ENCODE results near the gene CXCL16.

Gene CXCL16

GRCh38 chr17:4739122-4740024 lies at the start of gene CXCL16, which contains the start of gene ZMYND15:
Gene CXCL16 (minus strand): TSS chr17:4739928. CDS start chr17:4739339, 589 bp downstream.
Gene ZMYND15 (plus strand): TSS chr17:4739833. CDS start chr17:4740549, 716 bp downstream.
- Histone ChIP-seq H3K4me3 (ENCODE audit: low read depth in 1 of 5, low read length in 5 of 5) (peak within 1 kb of the TSS; percentile 54 to 83 (median 73)), H3K27me3 (ENCODE audit: control insufficient read depth in 5 of 5, insufficient read depth in 4 of 5, low read length in 5 of 5) (peaks cover under 1 to 10% (median 3%) of the 10 kb centered on the region in 5 donors), H3K9me3 (ENCODE audit: control insufficient read depth in 5 of 5, low read length in 5 of 5) (no peaks in the 10 kb centered on the region), H3K27ac (ENCODE audit: low read depth, low read length) (peak within 1 kb of the TSS; percentile 23), H3K9ac (ENCODE audit: low read length in 5 of 5) (peak within 1 kb of the TSS; percentile 38 to 84 (median 73)), H3K36me3 (ENCODE audit: control insufficient read depth in 5 of 5, insufficient read depth in 5 of 5, low read length in 5 of 5) (peaks cover 0 to 6% (median 0%) of the 10 kb centered on the region in 5 donors), H3K4me1 (ENCODE audit: control insufficient read depth in 5 of 5, insufficient read depth in 5 of 5, low read length in 5 of 5) (peaks cover 0 to 41% (median 19%) of the 10 kb centered on the region in 5 donors)

DNA sequence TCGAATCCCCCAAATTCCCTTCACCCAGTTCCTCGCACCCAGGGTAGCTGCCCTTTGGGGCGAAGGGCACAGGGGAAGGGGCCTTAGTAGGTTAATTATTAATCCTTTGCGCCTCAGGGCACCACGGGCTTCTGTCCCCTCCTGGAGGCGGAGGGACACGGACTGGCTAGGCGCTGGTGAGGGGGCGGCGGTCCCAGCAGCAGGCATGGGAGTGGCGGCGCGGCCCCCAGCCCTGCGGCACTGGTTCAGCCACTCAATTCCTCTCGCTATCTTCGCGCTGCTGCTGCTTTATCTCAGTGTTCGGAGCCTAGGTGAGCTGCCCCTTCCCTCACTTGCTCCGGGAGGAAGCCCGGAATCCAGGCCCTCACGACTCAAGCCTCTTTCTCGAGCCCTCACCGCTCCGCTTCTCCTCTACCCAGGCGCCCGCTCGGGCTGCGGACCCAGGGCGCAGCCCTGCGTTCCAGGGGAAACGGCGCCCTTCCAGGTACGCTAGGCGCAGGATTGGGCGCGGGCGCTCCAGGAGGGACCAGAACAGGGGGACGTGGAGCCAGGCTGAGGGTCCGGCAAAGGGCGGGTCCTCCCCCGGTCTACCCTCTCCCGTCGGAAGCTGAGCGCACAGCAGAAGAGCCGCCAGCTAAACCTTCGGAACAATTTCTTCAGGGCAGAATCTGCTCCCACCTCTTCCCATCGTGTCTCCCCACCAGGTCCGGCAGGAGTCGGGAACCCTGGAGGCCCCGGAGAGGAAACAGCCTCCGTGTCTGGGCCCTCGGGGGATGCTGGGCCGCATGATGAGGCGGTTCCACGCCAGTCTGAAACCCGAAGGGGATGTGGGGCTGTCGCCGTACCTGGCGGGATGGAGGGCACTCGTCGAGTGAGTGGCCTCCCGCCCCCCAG lies 49.3 kb upstream of the CXCL16 start, which contains the start of gene GLTPD2:
Gene GLTPD2, plus strand, starts transcription at position 158 of the 894 bp plus-strand sequence. Its CDS starts 48 bp downstream, at position 206.
- Histone ChIP-seq H3K9ac (ENCODE audit: low read length in 5 of 5) (peak within 1 kb of the TSS in 4 of 5 donors; percentile 78 to 83 (median 81)), H3K27me3 (ENCODE audit: control insufficient read depth in 5 of 5, insufficient read depth in 4 of 5, low read length in 5 of 5) (peaks cover 8 to 15% (median 13%) of the 10 kb centered on the region in 5 donors), H3K4me1 (ENCODE audit: control insufficient read depth in 5 of 5, insufficient read depth in 5 of 5, low read length in 5 of 5) (peaks cover 7 to 55% (median 48%) of the 10 kb centered on the region in 5 donors), H3K36me3 (ENCODE audit: control insufficient read depth in 5 of 5, insufficient read depth in 5 of 5, low read length in 5 of 5) (no peaks in the 10 kb centered on the region), H3K27ac (ENCODE audit: low read depth, low read length) (peak within 1 kb of the TSS; percentile 63), H3K4me3 (ENCODE audit: low read depth in 1 of 5, low read length in 5 of 5) (peak within 1 kb of the TSS in 4 of 5 donors; percentile 57 to 78 (median 76)), H3K9me3 (ENCODE audit: control insufficient read depth in 5 of 5, low read length in 5 of 5) (no peaks in the 10 kb centered on the region)

GRCh38 chr17:4788159-4788806 lies 48.6 kb upstream of the CXCL16 start:
- Histone ChIP-seq H3K36me3 (ENCODE audit: control insufficient read depth in 5 of 5, insufficient read depth in 5 of 5, low read length in 5 of 5) (no peaks in the 10 kb centered on the region), H3K4me3 (ENCODE audit: low read depth in 1 of 5, low read length in 5 of 5) (peak overlapping the region in 3 of 5 donors; percentile 75 to 78 (median 77)), H3K9me3 (ENCODE audit: control insufficient read depth in 5 of 5, low read length in 5 of 5) (no peaks in the 10 kb centered on the region), H3K27ac (ENCODE audit: low read depth, low read length) (no peak overlapping the region), H3K27me3 (ENCODE audit: control insufficient read depth in 5 of 5, insufficient read depth in 4 of 5, low read length in 5 of 5) (peaks cover 8 to 18% (median 15%) of the 10 kb centered on the region in 5 donors), H3K4me1 (ENCODE audit: control insufficient read depth in 5 of 5, insufficient read depth in 5 of 5, low read length in 5 of 5) (peaks cover 7 to 55% (median 48%) of the 10 kb centered on the region in 5 donors), H3K9ac (ENCODE audit: low read length in 5 of 5) (no peak overlapping the region)

DNA sequence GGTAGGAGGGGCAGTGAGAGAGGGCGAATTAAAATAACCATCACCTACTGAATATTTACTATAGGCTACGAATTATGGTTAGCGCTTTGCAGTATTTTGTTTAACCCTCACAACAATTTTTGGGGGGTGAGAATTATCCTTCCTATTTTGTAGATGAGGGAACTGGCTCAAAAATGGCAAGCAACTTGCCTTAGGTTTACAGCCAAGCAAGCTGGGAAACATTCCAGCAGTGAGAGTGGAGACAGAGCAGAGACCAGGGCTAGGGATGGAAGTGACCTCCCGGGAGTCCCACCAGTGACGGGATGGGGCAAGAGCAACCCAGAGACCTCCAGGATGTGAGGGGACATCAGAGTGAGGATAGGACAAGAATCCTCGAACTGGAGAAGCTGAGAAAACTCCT lies 46.8 kb upstream of the CXCL16 start:
- H3K9me3 ChIP-seq (ENCODE audit: control insufficient read depth in 5 of 5, low read length in 5 of 5) = no peaks in the 10 kb centered on the region
- peak overlapping the region in 3 of 5 donors; percentile 32 to 53 (median 46) for H3K9ac ChIP-seq (ENCODE audit: low read length in 5 of 5)
- H3K36me3 ChIP-seq (ENCODE audit: control insufficient read depth in 5 of 5, insufficient read depth in 5 of 5, low read length in 5 of 5) = no peaks in the 10 kb centered on the region
- no peak overlapping the region for H3K27ac ChIP-seq (ENCODE audit: low read depth, low read length)
- H3K27me3 ChIP-seq (ENCODE audit: control insufficient read depth in 5 of 5, insufficient read depth in 4 of 5, low read length in 5 of 5) = peaks cover 19 to 30% (median 21%) of the 10 kb centered on the region in 5 donors
- H3K4me1 ChIP-seq (ENCODE audit: control insufficient read depth in 5 of 5, insufficient read depth in 5 of 5, low read length in 5 of 5) = peaks cover 7 to 59% (median 48%) of the 10 kb centered on the region in 5 donors
- H3K4me3 ChIP-seq (ENCODE audit: low read depth in 1 of 5, low read length in 5 of 5) = peak overlapping the region in 4 of 5 donors; percentile 22 to 58 (median 52)

DNA sequence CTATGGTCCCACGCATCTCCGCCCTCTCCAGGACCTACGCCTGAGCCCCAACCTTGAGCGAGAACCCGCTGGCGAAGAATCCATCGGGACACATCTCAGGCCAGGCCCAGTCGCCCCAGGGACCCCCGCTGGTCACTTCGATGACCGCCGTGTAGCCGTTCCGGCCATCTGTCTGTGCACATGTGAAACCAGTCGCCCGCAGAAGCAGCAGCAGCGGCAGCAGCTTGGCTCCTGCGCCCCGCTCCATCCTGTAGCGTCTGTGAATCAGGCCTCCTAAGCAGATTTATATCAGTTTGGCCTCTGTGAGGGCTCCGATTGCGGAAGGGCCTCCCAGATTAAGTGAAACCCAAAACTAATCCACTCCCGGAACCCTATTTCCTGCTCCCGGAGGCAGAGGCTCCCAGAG lies 46.4 kb upstream of the CXCL16 start, which contains the start of gene VMO1:
Gene VMO1, minus strand, starts transcription at position 259 of the 406 bp plus-strand sequence. Its CDS starts 12 bp downstream, at position 247.
- peak within 1 kb of the TSS in 3 of 5 donors; percentile 32 to 53 (median 46) for H3K9ac ChIP-seq (ENCODE audit: low read length in 5 of 5)
- H3K4me1 ChIP-seq (ENCODE audit: control insufficient read depth in 5 of 5, insufficient read depth in 5 of 5, low read length in 5 of 5) = peaks cover 7 to 59% (median 48%) of the 10 kb centered on the region in 5 donors
- H3K9me3 ChIP-seq (ENCODE audit: control insufficient read depth in 5 of 5, low read length in 5 of 5) = no peaks in the 10 kb centered on the region
- no peaks in the 10 kb centered on the region for H3K36me3 ChIP-seq (ENCODE audit: control insufficient read depth in 5 of 5, insufficient read depth in 5 of 5, low read length in 5 of 5)
- no peak within 1 kb of the TSS for H3K27ac ChIP-seq (ENCODE audit: low read depth, low read length)
- peaks cover 19 to 30% (median 21%) of the 10 kb centered on the region in 5 donors for H3K27me3 ChIP-seq (ENCODE audit: control insufficient read depth in 5 of 5, insufficient read depth in 4 of 5, low read length in 5 of 5)
- H3K4me3 ChIP-seq (ENCODE audit: low read depth in 1 of 5, low read length in 5 of 5) = peak within 1 kb of the TSS; percentile 22 to 58 (median 51)

DNA sequence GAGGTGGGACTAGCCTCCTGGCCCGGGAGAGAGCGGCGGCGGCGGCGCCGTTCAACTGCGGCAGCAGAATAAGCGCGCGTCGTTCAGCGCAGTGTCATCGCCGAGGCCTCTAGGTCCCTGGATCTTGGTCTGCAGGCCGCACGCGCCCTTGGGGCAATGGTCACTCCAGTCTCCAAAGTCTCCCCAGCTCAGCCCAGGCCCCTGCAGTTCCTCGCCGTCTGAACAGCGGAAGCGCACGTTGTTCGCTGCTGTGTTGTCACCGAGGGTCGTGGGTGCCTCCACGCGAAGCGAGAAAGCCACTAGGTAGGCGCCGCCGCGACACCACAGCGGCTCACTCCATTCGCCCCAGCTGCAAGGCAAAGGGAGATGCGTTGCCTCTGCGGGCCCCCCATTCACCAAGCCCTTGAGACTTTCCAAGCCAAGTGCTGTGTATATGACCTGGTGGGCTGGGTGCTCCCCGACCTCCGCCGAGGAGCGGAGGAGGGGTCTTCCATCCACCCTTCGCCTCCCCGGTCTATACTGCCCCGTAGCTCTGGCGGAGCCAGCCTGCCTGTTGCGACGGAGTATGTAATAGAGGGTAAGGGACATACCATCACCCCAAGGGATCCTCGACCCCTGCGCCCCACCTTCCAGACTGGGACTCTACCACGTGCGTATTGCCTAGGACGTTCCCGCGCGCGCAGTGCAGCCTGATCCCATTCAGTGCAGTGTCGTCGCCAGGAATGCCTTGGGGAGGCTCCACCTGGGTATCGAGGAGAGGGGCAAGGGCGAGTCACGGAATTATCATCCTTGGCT lies 45.8 kb upstream of the CXCL16 start:
- peaks cover 19 to 32% (median 21%) of the 10 kb centered on the region in 5 donors for H3K27me3 ChIP-seq (ENCODE audit: control insufficient read depth in 5 of 5, insufficient read depth in 4 of 5, low read length in 5 of 5)
- H3K36me3 ChIP-seq (ENCODE audit: control insufficient read depth in 5 of 5, insufficient read depth in 5 of 5, low read length in 5 of 5) = no peaks in the 10 kb centered on the region
- peaks cover 4 to 55% (median 45%) of the 10 kb centered on the region in 5 donors for H3K4me1 ChIP-seq (ENCODE audit: control insufficient read depth in 5 of 5, insufficient read depth in 5 of 5, low read length in 5 of 5)
- no peak overlapping the region for H3K27ac ChIP-seq (ENCODE audit: low read depth, low read length)
- H3K9me3 ChIP-seq (ENCODE audit: control insufficient read depth in 5 of 5, low read length in 5 of 5) = no peaks in the 10 kb centered on the region
- peak overlapping the region in 2 of 5 donors; percentile 22 to 46 for H3K9ac ChIP-seq (ENCODE audit: low read length in 5 of 5)
- H3K4me3 ChIP-seq (ENCODE audit: low read depth in 1 of 5, low read length in 5 of 5) = peak overlapping the region in 4 of 5 donors; percentile 37 to 58 (median 52)

DNA sequence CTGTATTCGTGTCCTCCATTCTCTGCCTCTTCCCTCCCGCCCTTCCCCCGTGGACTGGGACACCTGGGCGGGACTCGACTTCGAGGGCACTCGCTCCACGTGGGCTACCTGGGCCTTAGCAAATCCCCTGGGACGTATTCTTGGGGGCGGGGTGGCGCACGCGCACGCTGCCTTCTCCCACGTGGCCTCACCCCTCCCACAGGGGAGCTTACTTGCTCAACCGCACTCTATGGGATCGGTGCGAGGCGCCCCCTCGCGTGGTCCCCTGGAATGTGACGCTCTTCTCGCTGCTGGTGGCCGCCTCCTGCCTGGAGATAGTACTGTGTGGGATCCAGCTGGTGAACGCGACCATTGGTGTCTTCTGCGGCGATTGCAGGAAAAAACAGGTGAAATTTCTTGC lies 42.9 kb upstream of the CXCL16 start:
- Histone ChIP-seq H3K4me3 (ENCODE audit: low read depth in 1 of 5, low read length in 5 of 5) (no peak overlapping the region), H3K9ac (ENCODE audit: low read length in 5 of 5) (no peak overlapping the region), H3K27ac (ENCODE audit: low read depth, low read length) (no peak overlapping the region), H3K27me3 (ENCODE audit: control insufficient read depth in 5 of 5, insufficient read depth in 4 of 5, low read length in 5 of 5) (peaks cover 19 to 36% (median 21%) of the 10 kb centered on the region in 5 donors), H3K36me3 (ENCODE audit: control insufficient read depth in 5 of 5, insufficient read depth in 5 of 5, low read length in 5 of 5) (no peaks in the 10 kb centered on the region), H3K4me1 (ENCODE audit: control insufficient read depth in 5 of 5, insufficient read depth in 5 of 5, low read length in 5 of 5) (peaks cover 2 to 31% (median 25%) of the 10 kb centered on the region in 5 donors), H3K9me3 (ENCODE audit: control insufficient read depth in 5 of 5, low read length in 5 of 5) (no peaks in the 10 kb centered on the region)

- no peak overlapping the region for H3K9ac ChIP-seq (ENCODE audit: low read length in 5 of 5)
- no peak overlapping the region for H3K4me3 ChIP-seq (ENCODE audit: low read depth in 1 of 5, low read length in 5 of 5)
- H3K9me3 ChIP-seq (ENCODE audit: control insufficient read depth in 5 of 5, low read length in 5 of 5) = no peaks in the 10 kb centered on the region
- no peaks in the 10 kb centered on the region for H3K36me3 ChIP-seq (ENCODE audit: control insufficient read depth in 5 of 5, insufficient read depth in 5 of 5, low read length in 5 of 5)
- H3K4me1 ChIP-seq (ENCODE audit: control insufficient read depth in 5 of 5, insufficient read depth in 5 of 5, low read length in 5 of 5) = peaks cover 0 to 9% (median 4%) of the 10 kb centered on the region in 5 donors
- peaks cover 10 to 26% (median 17%) of the 10 kb centered on the region in 5 donors for H3K27me3 ChIP-seq (ENCODE audit: control insufficient read depth in 5 of 5, insufficient read depth in 4 of 5, low read length in 5 of 5)
- no peak overlapping the region for H3K27ac ChIP-seq (ENCODE audit: low read depth, low read length)
These were observed 40.7 kb upstream of the CXCL16 start for GRCh38 chr17:4780325-4780955.
